Kidney (tissue), 14 donors: ENCODE data around the gene ZNF488. TPM values are rescaled to one million over a fixed set of nuclear protein-coding genes. Genes with fewer than 3 reads are reported as not detected.

Source experiments
- DNase-seq, 5 donors: peaks; one replicate each; pipeline ENCODE4 v3.0.0-alpha.2; 2013 to 2020
- FAIRE-seq: peaks from 2 replicates; lab custom pipeline; 2012; peaks lifted over from hg19 to GRCh38; lab: Jason Lieb, UNC
- H3K27ac ChIP-seq, 2 donors: one replicate each; pipeline ENCODE4 v1.7.0; 2013; ENCODE audit warnings: low read depth in 2 of 2, low read length in 2 of 2, inconsistent platforms in 1 of 2
- H3K27me3 ChIP-seq: one replicate; pipeline ENCODE4 v1.7.1; 2013; ENCODE audit warnings: low read length, inconsistent platforms; ENCODE audit not compliant: control insufficient read depth, insufficient read depth
- H3K36me3 ChIP-seq, 3 donors: one replicate each; pipeline versions ENCODE4 v1.7.0 to v1.7.1; 2013; ENCODE audit warnings: low read length in 3 of 3, control low read depth in 1 of 3, inconsistent platforms in 1 of 3; ENCODE audit not compliant: insufficient read depth in 3 of 3, control insufficient read depth in 2 of 3
- H3K4me1 ChIP-seq, 3 donors: one replicate each; pipeline versions ENCODE4 v1.7.0 to v1.7.1; 2013; ENCODE audit warnings: low read length in 3 of 3, inconsistent platforms in 1 of 3, low read depth in 1 of 3; ENCODE audit not compliant: control insufficient read depth in 2 of 3, insufficient read depth in 2 of 3
- H3K4me3 ChIP-seq, 3 donors: one replicate each; pipeline versions ENCODE4 v1.7.0 to v1.8.1; 2013; ENCODE audit warnings: low read length in 3 of 3, control low read depth in 1 of 3, inconsistent platforms in 1 of 3
- H3K9ac ChIP-seq, 3 donors: one replicate each; pipeline versions ENCODE4 v1.7.0 to v1.7.1; 2013; ENCODE audit warnings: low read length in 3 of 3, control low read depth in 1 of 3, inconsistent platforms in 1 of 3
- H3K9me3 ChIP-seq, 3 donors: one replicate each; pipeline versions ENCODE4 v1.7.0 to v1.7.1; 2013; ENCODE audit warnings: low read length in 3 of 3, control low read depth in 1 of 3, inconsistent platforms in 1 of 3; ENCODE audit not compliant: control insufficient read depth in 2 of 3, insufficient read depth in 1 of 3
- CTCF ChIP-seq: IDR thresholded peaks from 3 replicates; pipeline ENCODE4 v1.5.1; 2012; ENCODE audit warnings: mild to moderate bottlenecking, moderate library complexity, borderline replicate concordance; ENCODE audit not compliant: insufficient read depth; ENCODE audit errors: extremely low read depth
- intact Hi-C: fragments of 100-400 bp; cut with DNase I; formaldehyde crosslinking; loops from one replicate; pipeline ENCODE4 v1.11.1; 2022
- polyA plus RNA-seq: library from polyadenylated mRNA; stranded (reverse); fragments of 350-450 nt; fragmentation: Illumina TruSeq; extraction: RNeasy Lipid Tissue Mini Kit (QIAGEN cat#74804); gene quantifications from one replicate; pipeline ENCODE4 v1.2.3, GENCODE V29; 2014; ENCODE audit warnings: low read depth, low replicate concordance; ENCODE audit not compliant: insufficient read depth
- total RNA-seq: library from RNA; stranded (reverse); fragmentation: NEBNext Ultra II Directional; extraction: Animal tissue kit (Norgen Biotek cat#: 25700); gene quantifications from one replicate; pipeline ENCODE4 v1.2.1, GENCODE V29; 2021
- donor health status: control.
- donor health status: control.
- donor health status: control.
- donor health status: control.
- donor health status: control.
- donor health status: DM: yes; HTN: yes; CAD: no.
- donor health status: Normal renal cell carcinoma (clear cell type).

Gene ZNF488
- total and polyA plus RNA-seq, 2 donors from 2014 or later = 0.09 to 4.0 TPM

DNA sequence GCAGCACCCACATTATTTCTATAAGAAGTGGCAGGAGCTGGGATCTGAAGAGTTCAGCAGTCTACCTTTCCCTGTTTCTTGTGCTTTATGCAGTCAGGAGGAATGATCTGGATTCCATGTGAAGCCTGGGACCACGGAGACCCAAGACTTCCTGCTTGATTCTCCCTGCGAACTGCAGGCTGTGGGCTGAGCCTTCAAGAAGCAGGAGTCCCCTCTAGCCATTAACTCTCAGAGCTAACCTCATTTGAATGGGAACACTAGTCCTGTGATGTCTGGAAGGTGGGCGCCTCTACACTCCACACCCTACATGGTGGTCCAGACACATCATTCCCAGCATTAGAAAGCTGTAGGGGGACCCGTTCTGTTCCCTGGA, 36.8 kb downstream of the ZNF488 start:
- TF ChIP-seq CTCF = no peak
- intact Hi-C loops = no loop called here
- no peak overlapping the region for H3K9ac ChIP-seq

DNA sequence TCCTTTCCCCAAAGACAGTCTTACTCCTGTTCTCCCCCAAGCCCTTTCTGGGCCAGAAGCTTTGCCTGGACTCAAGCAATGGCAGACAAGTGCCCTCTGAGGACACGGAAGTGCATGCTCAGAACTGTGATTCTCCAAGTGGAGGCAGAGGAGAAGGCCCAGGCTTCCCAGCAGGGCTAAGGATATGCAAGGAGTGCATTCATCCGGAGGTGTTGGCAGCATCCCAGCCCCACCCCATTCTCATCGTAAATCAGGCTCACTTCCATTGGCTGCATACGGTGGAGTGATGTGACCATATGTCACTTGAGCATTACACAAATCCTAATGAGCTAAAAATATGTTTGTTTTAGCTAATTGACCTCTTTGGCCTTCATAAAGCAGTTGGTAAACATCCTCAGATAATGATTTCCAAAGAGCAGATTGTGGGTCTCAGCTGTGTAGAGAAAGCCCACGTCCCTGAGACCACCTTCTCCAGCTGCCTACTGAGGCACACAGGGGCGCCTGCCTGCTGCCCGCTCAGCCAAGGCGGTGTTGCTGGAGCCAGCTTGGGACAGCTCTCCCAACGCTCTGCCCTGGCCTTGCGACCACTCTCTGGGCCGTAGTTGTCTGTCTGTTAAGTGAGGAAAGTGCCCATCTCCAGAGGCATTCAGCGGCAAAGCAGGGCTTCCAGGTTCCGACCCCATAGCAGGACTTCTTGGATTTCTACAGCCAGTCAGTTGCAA, 37.4 kb downstream of the ZNF488 start:
- no peaks in the 10 kb centered on the region for H3K27me3 ChIP-seq
- H3K36me3 ChIP-seq = no peaks in the 10 kb centered on the region
- H3K9me3 ChIP-seq = no peaks in the 10 kb centered on the region
- FAIRE-seq (no peak), DNase-seq (peak in 1 of 5 donors; percentile 51)
- intact Hi-C loops = no loop called here
- no peak for TF ChIP-seq CTCF
- H3K4me3 ChIP-seq = no peak overlapping the region
- no peaks in the 10 kb centered on the region for H3K4me1 ChIP-seq
- no peak overlapping the region for H3K9ac ChIP-seq
- H3K27ac ChIP-seq = no peak overlapping the region

More for the DNA sequence above, 36.8 kb downstream of the ZNF488 start:
- Histone ChIP-seq H3K36me3 (no peaks in the 10 kb centered on the region), H3K27ac (no peak overlapping the region), H3K4me1 (no peaks in the 10 kb centered on the region), H3K4me3 (no peak overlapping the region), H3K9me3 (no peaks in the 10 kb centered on the region), H3K27me3 (no peaks in the 10 kb centered on the region)
- DNase-seq = peak in 1 of 5 donors; percentile 8
- FAIRE-seq = no peak

- FAIRE-seq (no peak), DNase-seq (peak in 1 of 5 donors; percentile 14)
- intact Hi-C loops = no loop called here
- TF ChIP-seq CTCF = no peak
- Histone ChIP-seq H3K9ac (no peak overlapping the region), H3K27me3 (no peaks in the 10 kb centered on the region), H3K36me3 (no peaks in the 10 kb centered on the region), H3K27ac (no peak overlapping the region), H3K9me3 (no peaks in the 10 kb centered on the region), H3K4me1 (no peaks in the 10 kb centered on the region), H3K4me3 (no peak overlapping the region)
Measured at GRCh38 chr10:47344996-47345870, 38.9 kb downstream of the ZNF488 start.
